K562 (cell line): ENCODE results near the gene ANKRD34B.

ENCODE experiments used
- FOXK2 ChIP-seq, 2 experiments: fragments of 450-650 bp; IDR thresholded peaks in 1 of 2; conservative IDR thresholded peaks in 1 of 2; 2 replicates each; pipeline ENCODE4 v1.6.1; 2016; ENCODE audit warnings: low read depth in 2 of 2, mild to moderate bottlenecking in 1 of 2
- POLR2AphosphoS5 ChIP-seq: IDR thresholded peaks from 2 replicates; pipeline ENCODE4 v1.6.1; 2011; ENCODE audit warnings: mild to moderate bottlenecking, low read depth, low read length, moderate library complexity; ENCODE audit not compliant: control insufficient read depth, insufficient read depth
- ZNF311 ChIP-seq: fragments of 250-450 bp; sonication (Bioruptor Pico); IDR thresholded peaks from 2 replicates; pipeline ENCODE4 v1.4.0; 2020; ENCODE audit warnings: mild to moderate bottlenecking, moderate library complexity

- no peak for TF ChIP-seq ZNF311 (CRISPR knock-in tag)
- no peak for TF ChIP-seq POLR2AphosphoS5
- TF ChIP-seq FOXK2 (conservative IDR thresholded peaks at IDR 0.05 in 1 of 2, IDR thresholded peaks at IDR 0.05 in 1 of 2; ENCODE audit: low read depth in 2 of 2), result no peak
Observed at GRCh38 chr5:80576383-80576782, 6.3 kb upstream of the ANKRD34B start.
